ENCODE measurements around the gene FHIT. TPM values are rescaled to one million over a fixed set of nuclear protein-coding genes. Genes with fewer than 3 reads are reported as not detected.

Gene FHIT
- total and polyA plus RNA-seq, 2 of the 4 experiments (the other 2 are of a cell fraction): 0.07 TPM; not detected in 1

DNA sequence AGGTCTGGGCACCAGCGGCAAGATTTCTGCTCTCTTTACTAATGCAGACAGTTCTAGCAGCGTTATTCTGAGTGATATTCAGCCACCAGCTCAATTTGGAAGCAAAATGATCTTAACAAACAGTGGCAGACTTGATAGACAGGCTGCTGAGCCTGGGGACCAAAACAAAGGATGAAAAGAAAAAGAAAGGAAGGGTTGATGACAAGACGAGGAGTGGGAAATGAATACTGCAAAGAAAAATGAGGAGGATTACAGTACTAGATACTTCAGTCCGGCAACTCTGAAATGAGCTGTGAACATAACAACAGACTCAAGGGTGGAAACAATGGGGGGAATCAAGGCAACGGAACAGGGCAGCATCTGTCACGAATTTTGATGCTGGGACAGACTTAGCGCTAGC lies 28.8 kb downstream of the FHIT start:
- no peak overlapping the region for H2BK20ac ChIP-seq (ENCODE audit: low read depth, low read length)
- H2BK15ac ChIP-seq (ENCODE audit: low read depth, low read length): no peak overlapping the region
- no peak overlapping the region for H3K56ac ChIP-seq (ENCODE audit: extremely low read depth, insufficient read depth, low read length)
- in situ Hi-C loops (cut with MboI; ENCODE audit: low sequenced_read_pairs): no loop called here
- no peak overlapping the region for H3K18ac ChIP-seq (ENCODE audit: low read depth, low read length)
- H3K36me3 ChIP-seq (ENCODE audit: control insufficient read depth, insufficient read depth, low read length): no peaks in the 10 kb centered on the region
- H3K4me3 ChIP-seq (ENCODE audit: insufficient read depth, low read depth, low read length): no peak overlapping the region
- no peak overlapping the region for H3K4me2 ChIP-seq (ENCODE audit: low read depth, low read length)
- no peaks in the 10 kb centered on the region for H4K20me1 ChIP-seq (ENCODE audit: insufficient read depth, low read length)
- no peak overlapping the region for H3K4ac ChIP-seq (ENCODE audit: low read depth, low read length)
- BruUV-seq (replicated peaks): no TSS peak
- no peak overlapping the region for H4K8ac ChIP-seq (ENCODE audit: low read depth in 2 of 2, low read length in 2 of 2)
- WGBS, 2 experiments (ENCODE audit: extremely low coverage in 2 of 2, insufficient read length in 1 of 2): 60% methylated on average over 1 of the region's 7 CpGs; no CpG with 5 or more reads in 1 of the 2 experiments
- no peaks in the 10 kb centered on the region for H3K79me1 ChIP-seq (ENCODE audit: low read depth in 1 of 2, low read length in 2 of 2)
- H3K27me3 ChIP-seq (ENCODE audit: control insufficient read depth, insufficient read depth, low read length): no peaks in the 10 kb centered on the region
- H3K4me1 ChIP-seq (ENCODE audit: control insufficient read depth, insufficient read depth, low read length): no peaks in the 10 kb centered on the region
- dilution Hi-C loops (cut with HindIII; ENCODE audit: low sequenced_read_pairs, unreplicated experiment): no loop called here
- H2BK5ac ChIP-seq (ENCODE audit: low read depth, low read length, poor library complexity, severe bottlenecking): no peak overlapping the region
- no peaks in the 10 kb centered on the region for H3K9me1 ChIP-seq (ENCODE audit: insufficient read depth, low read length)
- H3K9ac ChIP-seq (ENCODE audit: low read depth, low read length): no peak overlapping the region
- TF ChIP-seq RAD21 (IDR thresholded peaks at IDR 0.05; ENCODE audit: low read length) (no peak), RCOR1 (IDR thresholded peaks at IDR 0.05; ENCODE audit: insufficient replicate concordance, low read length) (no peak), CEBPB (IDR thresholded peaks at IDR 0.05; ENCODE audit: low read depth, low read length) (no peak), MAFK (IDR thresholded peaks at IDR 0.05; ENCODE audit: low read depth, low read length) (no peak), FOS (IDR thresholded peaks at IDR 0.05; ENCODE audit: low read depth, low read length) (no peak), BHLHE40 (IDR thresholded peaks at IDR 0.05; ENCODE audit: low read depth, low read length) (no peak), SMC3 (IDR thresholded peaks at IDR 0.05; ENCODE audit: low read depth, low read length) (no peak), RFX5 (IDR thresholded peaks at IDR 0.05; ENCODE audit: low read depth, low read length) (no peak), MAZ (IDR thresholded peaks at IDR 0.05; ENCODE audit: borderline replicate concordance, low read depth, low read length) (no peak)
- TF ChIP-seq, protein P1, sequence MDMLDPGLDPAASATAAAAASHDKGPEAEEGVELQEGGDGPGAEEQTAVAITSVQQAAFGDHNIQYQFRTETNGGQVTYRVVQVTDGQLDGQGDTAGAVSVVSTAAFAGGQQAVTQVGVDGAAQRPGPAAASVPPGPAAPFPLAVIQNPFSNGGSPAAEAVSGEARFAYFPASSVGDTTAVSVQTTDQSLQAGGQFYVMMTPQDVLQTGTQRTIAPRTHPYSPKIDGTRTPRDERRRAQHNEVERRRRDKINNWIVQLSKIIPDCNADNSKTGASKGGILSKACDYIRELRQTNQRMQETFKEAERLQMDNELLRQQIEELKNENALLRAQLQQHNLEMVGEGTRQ (IDR thresholded peaks at IDR 0.05; ENCODE audit: low read depth, low read length): no peak
- TF ChIP-seq, protein P2, sequence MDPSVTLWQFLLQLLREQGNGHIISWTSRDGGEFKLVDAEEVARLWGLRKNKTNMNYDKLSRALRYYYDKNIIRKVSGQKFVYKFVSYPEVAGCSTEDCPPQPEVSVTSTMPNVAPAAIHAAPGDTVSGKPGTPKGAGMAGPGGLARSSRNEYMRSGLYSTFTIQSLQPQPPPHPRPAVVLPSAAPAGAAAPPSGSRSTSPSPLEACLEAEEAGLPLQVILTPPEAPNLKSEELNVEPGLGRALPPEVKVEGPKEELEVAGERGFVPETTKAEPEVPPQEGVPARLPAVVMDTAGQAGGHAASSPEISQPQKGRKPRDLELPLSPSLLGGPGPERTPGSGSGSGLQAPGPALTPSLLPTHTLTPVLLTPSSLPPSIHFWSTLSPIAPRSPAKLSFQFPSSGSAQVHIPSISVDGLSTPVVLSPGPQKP (IDR thresholded peaks at IDR 0.05; ENCODE audit: borderline replicate concordance, low read depth, low read length): no peak
- H3K23ac ChIP-seq (ENCODE audit: low read depth, low read length): no peak overlapping the region
- no peak for ATAC-seq (ENCODE audit: low read depth)
- H3K9me3 ChIP-seq (ENCODE audit: control insufficient read depth, insufficient read depth, low read length): no peaks in the 10 kb centered on the region
- ChIA-PET POLR2A (ENCODE audit: unreplicated experiment) (no interaction called here), CTCF (no interaction called here)
- H4K91ac ChIP-seq (ENCODE audit: insufficient read depth, low read depth, low read length): no peak overlapping the region
- H3K14ac ChIP-seq (replicated peaks; ENCODE audit: low read depth, low read length): no peak overlapping the region
- no peak for DNase-seq
- no peak overlapping the region for H2AFZ ChIP-seq (replicated peaks; ENCODE audit: low read length, poor library complexity)
- intact Hi-C loops (cut with micrococcal nuclease): no loop called here
- H2BK120ac ChIP-seq (ENCODE audit: low read depth, low read length): no peak overlapping the region
- H4K5ac ChIP-seq (ENCODE audit: low read depth, low read length): no peak overlapping the region
- H3K27ac ChIP-seq (ENCODE audit: insufficient read depth, low read length): no peak overlapping the region
- H2AK9ac ChIP-seq (replicated peaks; ENCODE audit: low read depth, low read length, poor library complexity): no peak overlapping the region
- no peak overlapping the region for H2AK5ac ChIP-seq (ENCODE audit: low read depth, low read length)
